Fibroblast of upper back skin (primary cell): ENCODE results near the gene CHMP5.

ENCODE experiments used
- DNase-seq: peaks from one replicate; pipeline ENCODE4 v3.0.0-alpha.2; 2013

Gene CHMP5

GRCh38 chr9:33320230-33320567 is 55.4 kb downstream of the CHMP5 start:
- no peak for DNase-seq

GRCh38 chr9:33320568-33321261 is 55.9 kb downstream of the CHMP5 start:
- DNase-seq = peak; percentile 97

GRCh38 chr9:33329117-33329563 is 64.3 kb downstream of the CHMP5 start:
- peak; percentile 72 for DNase-seq

- peak; percentile 43 for DNase-seq
Observed at GRCh38 chr9:33329979-33330378, 65.1 kb downstream of the CHMP5 start.

GRCh38 chr9:33331377-33331891 is 66.6 kb downstream of the CHMP5 start:
- DNase-seq = peak; percentile 60
